ENCODE data around the gene RGS9. TPM values are rescaled to one million over a fixed set of nuclear protein-coding genes. Genes with fewer than 3 reads are reported as not detected.

RGS9 gene
- total RNA-seq, 2 experiments from 2014 or later: 1.2 to 1.6 TPM

DNA sequence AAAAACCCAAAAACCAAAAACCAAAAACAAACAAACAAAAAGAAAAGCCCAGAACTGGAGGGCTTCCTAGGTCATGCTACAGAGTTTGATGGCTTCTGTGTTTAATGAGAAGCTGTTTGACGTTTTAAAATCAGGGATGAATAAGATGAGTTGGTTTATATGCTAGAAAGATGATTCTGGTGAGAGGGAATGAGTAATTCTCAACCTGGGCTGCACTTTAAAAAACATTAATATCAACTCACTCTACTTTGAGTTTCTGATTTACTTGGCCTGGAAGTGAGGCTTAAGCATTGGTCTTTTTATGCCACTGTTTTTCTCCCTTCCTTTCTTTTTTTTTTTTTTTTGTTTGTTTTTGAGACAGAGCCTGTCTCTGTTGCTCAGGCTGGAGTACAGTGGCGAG lies 5.1 kb downstream of the RGS9 start:
- intact Hi-C loops (cut with micrococcal nuclease): no loop called here
- no peaks in the 10 kb centered on the region for H3K9me3 Mint-ChIP-seq
- H3K27me3 Mint-ChIP-seq (ENCODE audit: low read depth): peaks cover 11% of the 10 kb centered on the region
- CTCF ChIA-PET: interaction anchor here (0.6 kb wide), 1 partner anchor 47 kb away, joined by 4 read pairs; no protein-coding TSS in a partner anchor
- no peak for DNase-seq
- no peak overlapping the region for H3K27ac Mint-ChIP-seq
- no peak overlapping the region for H3K4me3 Mint-ChIP-seq
- H3K36me3 Mint-ChIP-seq (ENCODE audit: low read depth): no peaks in the 10 kb centered on the region
- peaks cover 10% of the 10 kb centered on the region for H3K4me1 Mint-ChIP-seq (ENCODE audit: low read depth)

DNA sequence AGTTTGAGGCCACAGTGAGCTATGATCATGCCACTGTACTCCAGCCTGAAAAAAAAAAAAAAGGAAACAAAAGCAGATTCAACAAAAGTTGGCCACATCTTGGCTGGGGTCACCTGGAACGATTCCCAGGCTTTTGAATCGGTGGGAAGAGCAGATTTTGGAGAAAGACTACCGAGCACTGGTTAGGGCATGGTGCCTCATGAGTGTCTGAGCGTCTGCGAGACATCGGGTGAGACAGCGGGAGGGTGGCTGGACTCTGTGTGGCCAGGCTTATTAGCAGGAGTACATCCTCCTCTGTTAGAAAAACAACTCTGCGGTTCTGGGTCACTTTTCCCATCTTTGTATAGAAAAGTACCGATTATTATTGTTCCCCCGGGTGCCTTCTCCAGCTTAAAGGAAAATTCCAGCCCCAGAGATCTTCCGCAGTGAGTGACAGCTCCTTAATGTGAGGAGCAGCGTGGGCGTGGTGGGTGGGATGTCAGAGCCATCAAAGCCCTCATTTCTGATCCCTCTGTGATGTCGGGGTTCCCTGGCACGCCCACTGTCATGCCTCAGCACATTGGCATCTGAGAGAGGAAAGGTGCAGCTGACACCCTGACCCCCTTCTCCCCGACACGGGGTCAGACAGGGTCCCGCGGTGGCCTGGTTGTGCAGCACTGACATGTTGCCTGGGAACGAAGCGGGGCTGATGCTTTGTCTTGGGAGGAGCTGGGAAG lies 6.9 kb downstream of the RGS9 start:
- intact Hi-C loops (cut with micrococcal nuclease): no loop called here
- DNase-seq: no peak
- Mint-ChIP-seq H3K4me1 (ENCODE audit: low read depth) (peaks cover 5% of the 10 kb centered on the region), H3K9me3 (no peaks in the 10 kb centered on the region), H3K27ac (no peak overlapping the region), H3K36me3 (ENCODE audit: low read depth) (no peaks in the 10 kb centered on the region), H3K4me3 (no peak overlapping the region), H3K27me3 (ENCODE audit: low read depth) (peaks cover 7% of the 10 kb centered on the region)
- CTCF ChIA-PET: no interaction called here

DNA sequence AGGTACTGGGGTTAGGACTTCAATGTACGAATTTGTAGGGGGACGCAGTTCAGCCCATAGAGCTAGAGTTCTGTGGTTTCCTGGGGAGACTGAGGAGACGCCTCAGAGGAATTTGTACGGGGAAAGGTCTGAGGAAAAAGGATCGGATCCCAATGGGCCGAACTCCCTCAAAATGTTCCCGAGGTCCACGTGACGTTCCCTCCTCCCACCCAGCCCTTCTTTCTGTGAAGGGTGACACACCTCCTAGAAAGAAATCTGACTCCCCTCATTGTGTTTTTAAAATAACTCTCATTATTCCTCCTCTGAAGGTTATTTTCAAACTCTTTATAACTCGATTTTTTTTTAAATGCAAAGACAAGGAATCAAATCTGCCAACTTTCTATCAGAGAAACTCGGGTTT lies 8.6 kb downstream of the RGS9 start:
- no peak for DNase-seq
- intact Hi-C loops (cut with micrococcal nuclease): no loop called here
- CTCF ChIA-PET: no interaction called here
- no peaks in the 10 kb centered on the region for H3K4me1 Mint-ChIP-seq (ENCODE audit: low read depth)
- H3K9me3 Mint-ChIP-seq: no peaks in the 10 kb centered on the region
- H3K27me3 Mint-ChIP-seq (ENCODE audit: low read depth): no peaks in the 10 kb centered on the region
- no peaks in the 10 kb centered on the region for H3K36me3 Mint-ChIP-seq (ENCODE audit: low read depth)
- no peak overlapping the region for H3K4me3 Mint-ChIP-seq
- H3K27ac Mint-ChIP-seq: no peak overlapping the region

DNA sequence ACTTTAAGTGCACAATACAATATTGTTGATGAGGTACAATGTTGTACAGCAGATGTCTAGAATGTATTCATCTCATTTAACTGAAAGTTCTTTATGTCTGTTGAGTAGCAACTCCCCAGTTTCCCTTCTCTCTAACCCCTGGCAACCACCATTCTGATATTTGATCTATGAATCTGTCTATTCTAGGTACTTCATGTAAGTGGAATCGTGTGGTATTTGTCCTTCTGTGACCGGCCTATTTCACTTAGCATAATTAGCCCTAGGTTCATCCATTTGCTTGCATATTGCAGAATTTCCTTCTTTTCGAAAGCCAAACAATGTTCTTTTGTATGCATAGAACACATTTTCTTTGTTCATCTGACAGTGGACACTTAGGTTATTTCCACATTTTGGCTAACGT lies 10.8 kb downstream of the RGS9 start:
- peaks cover 6% of the 10 kb centered on the region for H3K27me3 Mint-ChIP-seq (ENCODE audit: low read depth)
- intact Hi-C loops (cut with micrococcal nuclease): no loop called here
- no peak for DNase-seq
- H3K4me1 Mint-ChIP-seq (ENCODE audit: low read depth): no peaks in the 10 kb centered on the region
- CTCF ChIA-PET: no interaction called here
- no peak overlapping the region for H3K4me3 Mint-ChIP-seq
- H3K27ac Mint-ChIP-seq: no peak overlapping the region
- no peaks in the 10 kb centered on the region for H3K36me3 Mint-ChIP-seq (ENCODE audit: low read depth)
- no peaks in the 10 kb centered on the region for H3K9me3 Mint-ChIP-seq

DNA sequence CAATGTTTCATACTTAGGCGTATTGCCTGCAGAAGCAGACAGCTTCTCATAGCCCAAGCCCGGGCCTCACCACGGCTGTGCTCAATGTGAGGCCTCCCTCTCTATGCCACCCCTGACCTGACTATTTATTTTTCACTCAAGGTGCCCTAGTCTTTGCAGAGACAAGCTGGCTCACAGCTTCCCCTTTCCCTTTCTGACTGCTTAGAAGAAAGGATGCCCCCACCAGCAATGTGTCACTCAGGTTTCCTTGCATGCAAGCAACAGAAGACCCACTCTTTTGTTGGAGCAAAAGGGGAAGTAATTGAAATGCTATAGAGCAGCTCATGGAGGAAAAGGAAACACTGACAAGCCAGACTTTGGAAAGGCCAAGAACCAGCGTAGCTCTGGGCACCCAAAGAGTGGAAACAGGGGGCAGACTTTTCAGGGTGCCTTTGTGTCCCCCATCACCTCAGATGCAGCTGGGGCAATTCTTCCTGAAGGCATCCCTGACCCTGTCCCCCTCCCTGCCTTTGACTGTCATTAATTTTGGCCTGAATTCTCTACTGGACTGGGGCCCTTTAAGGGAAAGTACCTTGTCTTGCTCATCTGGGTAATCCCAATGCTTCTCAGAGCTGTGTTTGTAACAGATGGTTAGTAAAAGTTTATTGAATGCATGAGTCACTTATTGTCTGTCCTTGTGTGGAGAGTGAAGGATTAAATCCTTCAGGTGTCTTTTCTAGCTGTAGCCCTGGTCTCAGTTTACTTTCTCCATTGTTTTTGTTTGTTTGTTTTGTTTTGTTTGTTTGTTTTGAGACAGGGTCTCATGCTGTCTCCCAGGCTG lies 17.8 kb downstream of the RGS9 start:
- Mint-ChIP-seq H3K27me3 (ENCODE audit: low read depth) (peaks cover 6% of the 10 kb centered on the region), H3K4me3 (no peak overlapping the region), H3K27ac (no peak overlapping the region), H3K36me3 (ENCODE audit: low read depth) (no peaks in the 10 kb centered on the region), H3K4me1 (ENCODE audit: low read depth) (peaks cover 6% of the 10 kb centered on the region), H3K9me3 (no peaks in the 10 kb centered on the region)
- CTCF ChIA-PET: interaction anchor here (0.7 to 1.4 kb wide), 4 partner anchors 10 to 217 kb away, joined by 3 to 4 read pairs (median 3); no protein-coding TSS in a partner anchor
- no peak for DNase-seq
- intact Hi-C loops (cut with micrococcal nuclease): no loop called here

DNA sequence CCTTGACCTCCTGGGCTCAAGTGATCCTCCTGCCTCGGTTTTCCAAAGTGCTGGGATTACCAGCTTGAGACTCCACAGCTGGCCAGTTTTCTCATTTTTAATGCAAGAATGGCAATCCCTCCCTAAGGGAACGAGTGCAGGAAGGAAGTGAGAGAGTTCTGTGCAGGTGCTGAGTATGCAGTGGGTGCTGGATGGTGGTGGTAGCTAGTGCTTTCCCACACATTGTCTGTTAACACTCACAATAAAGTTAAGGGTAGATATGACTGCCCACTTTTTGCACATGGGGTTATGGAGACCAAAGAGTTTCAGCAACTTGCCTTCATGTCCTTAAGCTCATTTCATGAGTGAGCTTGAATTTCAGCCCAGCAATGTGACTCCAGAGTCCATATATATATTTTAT lies 18.5 kb downstream of the RGS9 start:
- no peaks in the 10 kb centered on the region for H3K9me3 Mint-ChIP-seq
- intact Hi-C loops (cut with micrococcal nuclease): no loop called here
- H3K36me3 Mint-ChIP-seq (ENCODE audit: low read depth): no peaks in the 10 kb centered on the region

DNA sequence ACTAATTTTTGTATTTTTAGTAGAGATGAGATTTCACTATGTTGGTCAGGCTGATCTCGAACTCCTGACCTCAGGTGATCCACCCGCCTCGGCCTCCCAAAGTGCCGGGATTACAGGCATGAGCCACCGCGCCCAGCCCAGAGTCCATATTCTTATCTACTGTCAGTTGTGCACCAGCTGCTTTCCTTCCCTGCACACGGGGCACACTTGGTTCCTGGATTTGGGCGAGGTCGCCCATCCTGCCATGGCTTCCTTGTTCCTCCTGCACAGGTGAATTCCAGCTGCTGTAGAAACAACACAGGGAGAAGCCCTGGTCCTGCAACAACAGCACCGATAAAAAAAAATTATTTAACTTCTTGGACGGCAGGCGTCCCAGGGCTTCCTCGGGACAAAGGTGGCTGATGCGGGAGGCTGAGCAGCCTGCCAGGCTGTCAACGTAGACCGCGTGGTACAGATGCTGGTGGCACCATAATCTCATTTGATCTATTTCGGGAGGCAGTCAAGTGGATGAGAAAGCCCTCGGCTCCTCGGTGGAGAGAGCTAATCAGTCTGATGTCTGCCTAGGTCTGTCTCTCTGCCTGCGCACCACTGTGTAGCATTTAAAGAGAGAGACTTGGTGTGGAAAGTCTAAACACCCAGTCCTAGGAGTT lies 19.1 kb downstream of the RGS9 start:
- intact Hi-C loops (cut with micrococcal nuclease): no loop called here
- H3K27me3 Mint-ChIP-seq (ENCODE audit: low read depth): peaks cover 6% of the 10 kb centered on the region
- no peak overlapping the region for H3K4me3 Mint-ChIP-seq
- H3K36me3 Mint-ChIP-seq (ENCODE audit: low read depth): no peaks in the 10 kb centered on the region
- no peak overlapping the region for H3K27ac Mint-ChIP-seq
- CTCF ChIA-PET: interaction anchor here (0.7 to 1.4 kb wide), 4 partner anchors 9 to 137 kb away, joined by 3 to 4 read pairs (median 3); no protein-coding TSS in a partner anchor
- H3K4me1 Mint-ChIP-seq (ENCODE audit: low read depth): peaks cover 6% of the 10 kb centered on the region
- no peak for DNase-seq
- no peaks in the 10 kb centered on the region for H3K9me3 Mint-ChIP-seq

More for the DNA sequence above, 18.5 kb downstream of the RGS9 start:
- H3K4me3 Mint-ChIP-seq: no peak overlapping the region
- no peak for DNase-seq
- H3K27me3 Mint-ChIP-seq (ENCODE audit: low read depth): peaks cover 6% of the 10 kb centered on the region
- CTCF ChIA-PET: interaction anchor here (0.7 to 1.4 kb wide), 6 partner anchors 9 to 217 kb away, joined by 3 to 4 read pairs (median 3); no protein-coding TSS in a partner anchor
- H3K27ac Mint-ChIP-seq: no peak overlapping the region
- H3K4me1 Mint-ChIP-seq (ENCODE audit: low read depth): peaks cover 6% of the 10 kb centered on the region

DNA sequence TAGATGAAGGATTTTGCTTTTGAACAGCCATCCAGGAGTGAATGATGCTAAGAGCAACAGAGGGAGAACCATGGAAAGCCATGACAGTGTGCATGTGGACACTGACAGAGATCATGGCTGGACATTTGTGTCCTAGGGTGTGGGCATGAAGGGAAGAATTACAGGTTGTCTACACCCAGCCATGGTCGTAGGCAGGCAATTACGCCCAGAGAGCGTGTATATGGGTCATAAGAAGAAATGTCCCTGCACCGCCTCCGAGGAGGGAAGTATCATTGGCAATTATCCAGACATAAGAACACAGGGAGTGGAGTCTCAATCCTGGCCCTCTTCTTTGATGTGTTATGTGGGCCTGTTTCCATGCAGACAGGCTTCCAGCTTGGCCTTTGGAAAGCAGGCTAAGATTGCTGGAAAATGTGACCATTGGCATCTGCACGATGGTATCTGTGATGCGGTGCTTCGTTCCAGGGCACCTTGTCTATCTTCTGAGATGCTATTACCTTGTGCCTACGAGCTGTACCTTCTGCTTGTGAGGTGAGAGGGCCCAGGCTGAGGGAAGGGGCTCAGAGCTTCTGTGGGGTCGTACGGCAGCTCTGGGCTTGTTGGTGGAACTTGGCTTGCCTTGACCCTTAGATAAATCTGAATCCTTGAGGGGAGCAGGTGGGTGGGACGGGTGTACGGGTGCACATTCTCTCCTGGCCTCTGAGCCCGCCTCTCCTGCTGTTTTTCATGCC lies 19.8 kb downstream of the RGS9 start:
- no peak overlapping the region for H3K27ac Mint-ChIP-seq
- no peak for DNase-seq
- no peak overlapping the region for H3K4me3 Mint-ChIP-seq
- peaks cover 6% of the 10 kb centered on the region for H3K4me1 Mint-ChIP-seq (ENCODE audit: low read depth)
- CTCF ChIA-PET: interaction anchor here (1.3 kb wide), 1 partner anchor 41 kb away, joined by 3 read pairs; no protein-coding TSS in a partner anchor
- no peaks in the 10 kb centered on the region for H3K27me3 Mint-ChIP-seq (ENCODE audit: low read depth)
- intact Hi-C loops (cut with micrococcal nuclease): no loop called here
- no peaks in the 10 kb centered on the region for H3K9me3 Mint-ChIP-seq
- no peaks in the 10 kb centered on the region for H3K36me3 Mint-ChIP-seq (ENCODE audit: low read depth)

DNA sequence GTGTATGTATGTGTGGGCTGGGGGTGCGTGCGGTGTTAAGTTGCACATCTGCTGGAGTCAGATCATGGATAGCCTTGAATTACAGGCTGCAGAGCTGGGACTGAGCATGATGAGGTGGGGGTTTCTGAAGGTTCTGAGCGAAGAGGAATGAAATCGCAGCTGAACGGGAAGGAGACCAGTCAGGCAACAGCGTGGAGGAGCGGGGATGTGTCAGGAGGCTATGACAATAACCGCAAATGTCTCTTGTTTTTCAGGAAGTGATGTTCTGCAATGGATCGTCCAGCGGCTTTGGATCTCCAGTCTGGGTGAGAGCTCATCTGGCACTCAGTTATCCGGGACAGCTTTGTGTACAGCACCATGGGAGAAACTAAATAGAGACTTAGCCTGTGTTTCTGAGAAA lies 20.9 kb downstream of the RGS9 start:
- Mint-ChIP-seq H3K4me3 (no peak overlapping the region), H3K4me1 (ENCODE audit: low read depth) (peaks cover 6% of the 10 kb centered on the region), H3K9me3 (no peaks in the 10 kb centered on the region), H3K27ac (no peak overlapping the region), H3K36me3 (ENCODE audit: low read depth) (no peaks in the 10 kb centered on the region), H3K27me3 (ENCODE audit: low read depth) (no peaks in the 10 kb centered on the region)
- DNase-seq: no peak
- CTCF ChIA-PET: no interaction called here
- intact Hi-C loops (cut with micrococcal nuclease): no loop called here

DNA sequence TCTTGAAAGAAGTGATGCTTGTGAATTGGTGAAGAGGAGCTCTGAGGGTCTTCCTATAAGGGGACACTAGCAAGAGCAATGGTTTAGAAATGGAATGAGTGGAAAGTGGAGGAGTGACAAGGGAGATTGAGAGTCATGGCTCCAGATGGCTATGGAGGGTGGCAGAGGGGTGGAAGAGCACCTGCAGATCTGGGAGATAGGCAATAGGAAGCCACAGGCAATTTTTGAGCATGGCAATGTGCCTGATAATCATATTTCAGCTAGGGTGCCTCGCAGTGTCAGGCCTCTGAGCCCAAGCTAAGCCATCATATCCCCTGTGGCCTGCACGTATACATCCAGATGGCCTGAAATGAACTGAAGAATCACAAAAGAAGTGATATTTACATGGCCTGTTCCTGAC lies 21.5 kb downstream of the RGS9 start:
- CTCF ChIA-PET: interaction anchor here (0.9 kb wide), 1 partner anchor 22 kb away, joined by 4 read pairs; the partner anchor contains the start of gene RGS9
- H3K4me3 Mint-ChIP-seq: no peak overlapping the region
- H3K27ac Mint-ChIP-seq: no peak overlapping the region
- no peaks in the 10 kb centered on the region for H3K36me3 Mint-ChIP-seq (ENCODE audit: low read depth)
- H3K4me1 Mint-ChIP-seq (ENCODE audit: low read depth): peaks cover 9% of the 10 kb centered on the region
- intact Hi-C loops (cut with micrococcal nuclease): no loop called here
- H3K27me3 Mint-ChIP-seq (ENCODE audit: low read depth): no peaks in the 10 kb centered on the region
- DNase-seq: no peak
- H3K9me3 Mint-ChIP-seq: no peaks in the 10 kb centered on the region

DNA sequence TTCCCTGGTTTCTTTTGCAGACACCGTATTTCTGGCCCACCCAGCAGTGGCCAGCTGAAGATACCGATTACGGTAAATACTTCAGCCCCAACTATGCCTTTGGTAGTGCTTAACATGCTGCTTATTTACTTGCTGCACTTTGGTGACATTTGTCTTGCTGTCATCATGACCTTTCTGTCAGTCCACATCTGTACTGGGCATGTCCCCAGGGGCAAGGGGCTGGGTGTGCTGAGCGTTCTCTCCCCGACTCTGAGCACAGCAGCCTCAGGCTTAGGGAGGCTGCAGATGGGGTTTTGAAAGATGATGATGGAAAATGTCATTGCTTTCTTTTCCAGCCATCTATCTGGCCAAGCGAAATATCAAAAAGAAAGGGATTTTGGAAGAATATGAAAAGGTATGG lies 23.3 kb downstream of the RGS9 start:
- H3K9me3 Mint-ChIP-seq: no peaks in the 10 kb centered on the region
- no peak for DNase-seq
- no peak overlapping the region for H3K4me3 Mint-ChIP-seq
- intact Hi-C loops (cut with micrococcal nuclease): no loop called here
- H3K36me3 Mint-ChIP-seq (ENCODE audit: low read depth): no peaks in the 10 kb centered on the region
- H3K4me1 Mint-ChIP-seq (ENCODE audit: low read depth): peaks cover 14% of the 10 kb centered on the region
- no peak overlapping the region for H3K27ac Mint-ChIP-seq
- H3K27me3 Mint-ChIP-seq (ENCODE audit: low read depth): no peaks in the 10 kb centered on the region
- CTCF ChIA-PET: no interaction called here

Data from activated naive CD4-positive, alpha-beta T cell treated with anti-CD3 and anti-CD28 coated beads for 36 hours (primary cell).